Measurements from ENCODE around the gene FRAS1. TPM values are rescaled to one million over a fixed set of nuclear protein-coding genes. Genes with fewer than 3 reads are reported as not detected.

Gene FRAS1
- total RNA-seq, 2 donors from 2014 or later, result 77.0 to 78.3 TPM

DNA sequence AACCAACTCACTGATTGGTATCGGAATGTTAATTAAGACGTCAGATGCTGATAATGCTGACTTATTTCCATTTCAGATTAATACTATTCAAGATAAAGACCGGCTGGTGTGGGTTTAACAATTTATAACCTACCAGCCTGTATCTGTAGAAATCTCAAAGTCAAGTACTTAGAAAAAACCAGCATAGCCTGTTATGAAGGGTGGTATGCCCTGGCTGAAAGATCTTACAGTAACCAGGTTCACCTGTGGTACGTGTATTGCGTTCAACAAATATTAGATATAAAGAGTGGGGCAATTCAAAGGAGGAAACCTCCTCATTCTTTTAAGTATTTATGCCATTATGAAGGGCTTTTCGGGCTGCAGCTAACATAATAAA lies 253.6 kb downstream of the FRAS1 start:
- Histone ChIP-seq H3K4me1 (ENCODE audit: control insufficient read depth, insufficient read depth, low read length) (no peaks in the 10 kb centered on the region), H3K36me3 (ENCODE audit: control insufficient read depth, insufficient read depth, low read length) (peaks cover 52% of the 10 kb centered on the region), H3K27me3 (ENCODE audit: control insufficient read depth, insufficient read depth, low read length, poor library complexity, severe bottlenecking) (no peaks in the 10 kb centered on the region), H3K4me3 (ENCODE audit: low read length) (no peak overlapping the region), H3K9me3 (ENCODE audit: control insufficient read depth, low read length) (no peaks in the 10 kb centered on the region), H3K9ac (ENCODE audit: extremely low read depth, low read length, poor library complexity, severe bottlenecking) (no peak overlapping the region), H3K27ac (ENCODE audit: low read depth, low read length) (no peak overlapping the region)
- Mint-ChIP-seq H3K9me3 (peaks cover 12% of the 10 kb centered on the region), H3K4me1 (peaks cover 6% of the 10 kb centered on the region), H3K27me3 (ENCODE audit: insufficient read depth) (no peaks in the 10 kb centered on the region), H3K4me3 (no peak overlapping the region), H3K36me3 (ENCODE audit: low read depth) (peaks cover 60% of the 10 kb centered on the region), H3K27ac (no peak overlapping the region)
- WGBS, 2 experiments (ENCODE audit: insufficient coverage in 1 of 2, insufficient read length in 1 of 2), result 83 to 85% methylated on average over 4 to 6 of the region's 6 CpGs
- no peak for DNase-seq
- TF ChIP-seq, protein P1, sequence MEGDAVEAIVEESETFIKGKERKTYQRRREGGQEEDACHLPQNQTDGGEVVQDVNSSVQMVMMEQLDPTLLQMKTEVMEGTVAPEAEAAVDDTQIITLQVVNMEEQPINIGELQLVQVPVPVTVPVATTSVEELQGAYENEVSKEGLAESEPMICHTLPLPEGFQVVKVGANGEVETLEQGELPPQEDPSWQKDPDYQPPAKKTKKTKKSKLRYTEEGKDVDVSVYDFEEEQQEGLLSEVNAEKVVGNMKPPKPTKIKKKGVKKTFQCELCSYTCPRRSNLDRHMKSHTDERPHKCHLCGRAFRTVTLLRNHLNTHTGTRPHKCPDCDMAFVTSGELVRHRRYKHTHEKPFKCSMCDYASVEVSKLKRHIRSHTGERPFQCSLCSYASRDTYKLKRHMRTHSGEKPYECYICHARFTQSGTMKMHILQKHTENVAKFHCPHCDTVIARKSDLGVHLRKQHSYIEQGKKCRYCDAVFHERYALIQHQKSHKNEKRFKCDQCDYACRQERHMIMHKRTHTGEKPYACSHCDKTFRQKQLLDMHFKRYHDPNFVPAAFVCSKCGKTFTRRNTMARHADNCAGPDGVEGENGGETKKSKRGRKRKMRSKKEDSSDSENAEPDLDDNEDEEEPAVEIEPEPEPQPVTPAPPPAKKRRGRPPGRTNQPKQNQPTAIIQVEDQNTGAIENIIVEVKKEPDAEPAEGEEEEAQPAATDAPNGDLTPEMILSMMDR (conservative IDR thresholded peaks at IDR 0.05), result no peak

DNA sequence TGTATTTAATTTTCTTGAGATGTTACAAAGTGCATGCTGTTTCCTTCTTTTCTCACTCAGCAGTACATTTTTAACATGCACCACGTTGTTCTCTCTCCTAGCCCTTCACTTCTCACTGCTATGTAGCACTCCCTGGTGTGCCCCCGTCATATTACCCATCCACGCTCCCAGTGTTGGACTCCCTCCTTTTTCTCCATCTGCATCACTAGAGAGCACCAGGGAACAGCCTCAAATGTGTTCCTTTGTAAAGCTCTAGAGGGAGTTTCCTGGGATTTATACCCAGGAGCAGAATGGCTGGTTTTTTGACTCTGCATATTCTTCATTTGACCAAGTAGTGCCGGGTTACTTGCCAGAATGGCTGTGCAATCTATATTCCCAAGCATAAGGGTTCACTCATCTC lies 254.2 kb downstream of the FRAS1 start:
- H3K27me3 Mint-ChIP-seq (ENCODE audit: insufficient read depth), result no peaks in the 10 kb centered on the region
- H3K4me1 ChIP-seq (ENCODE audit: control insufficient read depth, insufficient read depth, low read length), result no peaks in the 10 kb centered on the region
- no peak overlapping the region for H3K27ac ChIP-seq (ENCODE audit: low read depth, low read length)
- no peak overlapping the region for H3K4me3 ChIP-seq (ENCODE audit: low read length)
- H3K4me3 Mint-ChIP-seq, result no peak overlapping the region
- no peaks in the 10 kb centered on the region for H3K9me3 ChIP-seq (ENCODE audit: control insufficient read depth, low read length)
- H3K9me3 Mint-ChIP-seq, result peaks cover 10% of the 10 kb centered on the region
- peaks cover 58% of the 10 kb centered on the region for H3K36me3 ChIP-seq (ENCODE audit: control insufficient read depth, insufficient read depth, low read length)
- peak; percentile 57 for DNase-seq
- H3K27ac Mint-ChIP-seq, result no peak overlapping the region
- H3K27me3 ChIP-seq (ENCODE audit: control insufficient read depth, insufficient read depth, low read length, poor library complexity, severe bottlenecking), result no peaks in the 10 kb centered on the region
- WGBS, 2 experiments (ENCODE audit: insufficient coverage in 1 of 2, insufficient read length in 1 of 2), result 59 to 76% methylated on average over 4 of the region's 4 CpGs
- no peak overlapping the region for H3K9ac ChIP-seq (ENCODE audit: extremely low read depth, low read length, poor library complexity, severe bottlenecking)
- TF ChIP-seq, protein P1 (conservative IDR thresholded peaks at IDR 0.05), result peak; percentile 62
- peaks cover 61% of the 10 kb centered on the region for H3K36me3 Mint-ChIP-seq (ENCODE audit: low read depth)
- H3K4me1 Mint-ChIP-seq, result peaks cover 6% of the 10 kb centered on the region

DNA sequence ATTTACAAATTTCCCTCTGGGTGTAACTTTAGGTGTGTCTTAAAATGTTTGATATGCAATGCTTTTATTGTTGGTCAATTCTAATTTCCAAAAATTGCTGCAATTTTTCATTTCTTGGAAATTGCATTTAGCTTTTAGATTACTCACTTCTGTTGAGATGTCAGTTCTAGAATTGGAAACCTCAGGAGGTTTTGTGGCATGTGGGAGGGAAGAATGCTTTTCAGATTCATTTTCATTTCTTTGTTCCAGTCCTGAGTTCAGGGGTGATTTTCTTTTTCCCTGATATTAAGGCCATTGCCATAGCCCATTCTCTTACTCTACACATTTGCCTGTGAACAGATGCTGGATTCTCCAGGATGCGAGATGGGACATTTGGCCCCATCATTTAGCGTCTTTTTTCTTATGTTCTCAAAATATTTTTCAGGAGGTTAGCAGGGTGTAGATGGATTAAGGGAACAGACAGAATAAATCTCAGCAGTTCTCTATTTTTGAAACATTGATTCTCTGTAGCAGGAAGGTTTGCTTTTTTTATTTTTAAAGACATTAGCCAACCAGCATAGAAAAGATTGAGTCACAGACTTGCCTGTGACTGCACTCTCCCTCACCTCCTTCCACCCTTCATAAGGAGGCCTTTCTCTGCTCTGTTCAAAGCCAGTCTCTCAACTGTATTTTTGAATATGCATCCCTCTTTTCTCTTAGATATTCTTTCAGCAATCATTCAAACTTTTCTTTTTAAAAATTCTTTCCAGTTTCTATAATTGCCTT lies 256.0 kb downstream of the FRAS1 start:
- DNase-seq, result no peak
- Mint-ChIP-seq H3K27me3 (ENCODE audit: insufficient read depth) (no peaks in the 10 kb centered on the region), H3K4me1 (peaks cover 10% of the 10 kb centered on the region), H3K27ac (no peak overlapping the region), H3K9me3 (no peaks in the 10 kb centered on the region), H3K4me3 (no peak overlapping the region), H3K36me3 (ENCODE audit: low read depth) (peaks cover 59% of the 10 kb centered on the region)
- no peak overlapping the region for H3K27ac ChIP-seq (ENCODE audit: low read depth, low read length)
- H3K9ac ChIP-seq (ENCODE audit: extremely low read depth, low read length, poor library complexity, severe bottlenecking), result no peak overlapping the region
- TF ChIP-seq, protein P1 (conservative IDR thresholded peaks at IDR 0.05), result no peak
- no peaks in the 10 kb centered on the region for H3K4me1 ChIP-seq (ENCODE audit: control insufficient read depth, insufficient read depth, low read length)
- no peak overlapping the region for H3K4me3 ChIP-seq (ENCODE audit: low read length)
- peaks cover 69% of the 10 kb centered on the region for H3K36me3 ChIP-seq (ENCODE audit: control insufficient read depth, insufficient read depth, low read length)
- no peaks in the 10 kb centered on the region for H3K27me3 ChIP-seq (ENCODE audit: control insufficient read depth, insufficient read depth, low read length, poor library complexity, severe bottlenecking)
- WGBS, 2 experiments (ENCODE audit: insufficient coverage in 1 of 2, insufficient read length in 1 of 2), result 93 to 100% methylated on average over 2 of the region's 2 CpGs
- H3K9me3 ChIP-seq (ENCODE audit: control insufficient read depth, low read length), result no peaks in the 10 kb centered on the region
